EH (cell line): ENCODE results near the gene IL1RN.

ENCODE experiments used
- DNase-seq: peaks from one replicate; pipeline ENCODE4 v3.0.0-alpha.2; 2015; ENCODE audit warnings: low read depth

The IL1RN gene

GRCh38 chr2:113127646-113128570, 510 bp downstream of the IL1RN start:
- DNase-seq: no peak

DNA sequence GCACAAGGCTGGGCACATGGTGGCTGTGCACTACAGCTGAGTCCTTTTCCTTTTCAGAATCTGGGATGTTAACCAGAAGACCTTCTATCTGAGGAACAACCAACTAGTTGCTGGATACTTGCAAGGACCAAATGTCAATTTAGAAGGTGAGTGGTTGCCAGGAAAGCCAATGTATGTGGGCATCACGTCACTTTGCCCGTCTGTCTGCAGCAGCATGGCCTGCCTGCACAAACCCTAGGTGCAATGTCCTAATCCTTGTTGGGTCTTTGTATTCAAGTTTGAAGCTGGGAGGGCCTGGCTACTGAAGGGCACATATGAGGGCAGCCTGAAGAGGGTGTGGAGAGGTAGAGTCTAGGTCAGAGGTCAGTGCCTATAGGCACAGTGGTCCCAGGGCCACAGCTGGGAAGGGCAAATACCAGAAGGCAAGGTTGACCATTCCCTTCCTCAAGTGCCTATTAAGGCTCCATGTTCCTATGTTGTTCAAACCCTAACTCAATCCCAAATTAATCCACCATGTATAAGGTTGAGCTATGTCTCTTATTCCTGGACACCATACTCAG, 2.2 kb downstream of the IL1RN start:
- no peak for DNase-seq

GRCh38 chr2:113131352-113132185, 4.2 kb downstream of the IL1RN start:
- no peak for DNase-seq

DNA sequence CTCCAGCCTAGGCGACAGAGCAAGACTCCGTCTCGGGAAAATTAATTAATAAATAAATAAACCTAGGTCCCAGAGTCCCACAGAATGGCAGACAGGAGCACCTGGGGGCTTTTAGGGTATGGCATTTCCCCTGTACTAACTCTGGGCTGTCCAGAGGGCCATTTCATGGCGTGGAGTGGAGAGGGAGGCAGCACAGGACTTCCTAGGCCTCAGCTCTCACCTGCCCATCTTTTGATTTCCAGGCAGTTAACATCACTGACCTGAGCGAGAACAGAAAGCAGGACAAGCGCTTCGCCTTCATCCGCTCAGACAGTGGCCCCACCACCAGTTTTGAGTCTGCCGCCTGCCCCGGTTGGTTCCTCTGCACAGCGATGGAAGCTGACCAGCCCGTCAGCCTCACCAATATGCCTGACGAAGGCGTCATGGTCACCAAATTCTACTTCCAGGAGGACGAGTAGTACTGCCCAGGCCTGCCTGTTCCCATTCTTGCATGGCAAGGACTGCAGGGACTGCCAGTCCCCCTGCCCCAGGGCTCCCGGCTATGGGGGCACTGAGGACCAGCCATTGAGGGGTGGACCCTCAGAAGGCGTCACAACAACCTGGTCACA, 5.1 kb downstream of the IL1RN start:
- DNase-seq: no peak

GRCh38 chr2:113133704-113134598, 6.6 kb downstream of the IL1RN start:
- no peak for DNase-seq

- DNase-seq: no peak
Measured at GRCh38 chr2:113134717-113135116, 7.3 kb downstream of the IL1RN start.

DNA sequence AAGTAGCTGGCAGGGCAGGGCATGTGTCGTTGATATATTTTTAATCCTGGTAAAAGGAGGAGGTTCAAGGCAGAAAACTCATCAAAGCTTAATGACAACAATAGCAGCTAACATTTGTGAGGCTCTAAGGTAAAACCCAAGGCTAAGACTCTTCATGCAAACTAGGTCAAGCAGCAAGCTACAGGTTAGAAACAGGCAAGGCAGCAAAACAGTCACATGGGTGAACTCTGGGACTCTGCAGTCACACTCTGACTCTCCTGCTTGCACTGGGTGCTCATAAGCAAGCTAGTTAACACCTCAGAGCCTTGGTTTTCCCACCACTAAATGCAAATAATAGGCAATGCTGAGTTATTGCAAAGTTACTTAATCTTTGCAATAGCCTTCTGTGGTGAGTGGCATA, 7.9 kb downstream of the IL1RN start:
- no peak for DNase-seq

- peak; percentile 55 for DNase-seq
Measured at GRCh38 chr2:113136828-113137775, 9.7 kb downstream of the IL1RN start.

GRCh38 chr2:113137827-113138226, 10.4 kb downstream of the IL1RN start:
- no peak for DNase-seq

- peak; percentile 67 for DNase-seq
Measured at GRCh38 chr2:113138428-113139322, 11.3 kb downstream of the IL1RN start.

GRCh38 chr2:113141451-113141850, 14.1 kb downstream of the IL1RN start:
- no peak for DNase-seq

DNA sequence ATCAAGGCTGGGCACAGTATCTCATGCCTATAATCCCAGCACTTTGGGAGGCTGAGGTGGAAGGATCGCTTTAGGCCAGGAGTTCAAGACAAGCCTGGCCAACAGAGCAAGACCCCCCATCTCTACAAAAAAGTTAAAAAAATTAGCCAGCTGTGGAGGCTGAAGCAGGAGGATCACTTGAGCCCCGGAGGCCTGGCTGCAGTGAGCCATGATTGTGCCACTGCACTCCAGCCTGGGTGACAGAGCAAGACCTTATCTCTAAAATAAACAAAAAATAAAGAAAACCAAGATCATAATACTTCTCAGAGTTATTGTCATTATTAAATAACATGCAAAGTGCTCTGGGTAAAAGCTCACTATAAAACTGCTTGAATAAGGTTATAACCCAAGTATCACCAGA, 14.9 kb downstream of the IL1RN start:
- no peak for DNase-seq

- DNase-seq: no peak
Measured at GRCh38 chr2:113144259-113144658, 16.9 kb downstream of the IL1RN start.

DNA sequence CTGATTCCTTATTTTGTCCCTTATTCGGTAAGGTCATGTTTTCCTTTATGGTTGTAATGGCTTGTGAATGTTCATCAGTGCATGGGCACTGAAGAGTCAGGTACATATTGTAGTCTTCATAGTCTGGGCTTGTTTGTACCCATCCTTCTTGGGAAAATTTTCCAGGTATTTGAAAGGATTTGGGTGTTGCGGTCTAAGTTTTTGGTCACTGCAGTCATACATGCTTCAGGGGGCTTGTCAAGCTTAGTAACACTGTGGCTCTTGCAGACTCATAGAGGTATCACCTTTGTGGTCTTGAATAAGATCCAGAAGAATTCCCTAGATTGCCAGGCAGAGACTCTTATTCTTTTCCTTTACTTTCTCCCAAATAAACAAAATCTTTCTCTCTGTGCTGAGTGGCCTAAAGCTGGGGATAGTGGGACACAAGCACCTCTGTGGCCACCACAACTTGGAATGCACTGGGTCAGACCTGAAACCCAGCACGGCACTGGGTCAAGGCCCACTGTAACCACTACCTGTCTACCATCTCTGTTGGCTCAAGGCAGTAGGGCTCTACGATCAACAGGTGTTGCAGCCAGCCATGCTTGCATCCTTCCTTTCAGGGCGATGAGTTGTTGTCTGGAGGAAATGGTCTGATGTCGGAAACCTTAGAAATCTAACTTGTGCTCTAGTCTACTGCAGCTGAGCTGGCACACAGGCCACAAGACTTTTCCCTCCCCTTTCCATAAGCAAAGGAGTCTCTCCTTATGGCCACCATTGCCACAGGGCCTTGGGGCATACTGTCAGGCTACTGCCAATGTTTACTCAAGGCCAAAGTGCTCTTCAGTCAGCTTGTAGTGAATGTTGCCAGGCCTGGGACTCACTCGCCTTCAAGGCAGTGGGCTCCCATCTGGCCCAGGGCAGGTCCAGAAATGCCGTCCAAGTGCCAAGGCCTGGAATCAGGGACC, 21.5 kb downstream of the IL1RN start:
- no peak for DNase-seq

DNA sequence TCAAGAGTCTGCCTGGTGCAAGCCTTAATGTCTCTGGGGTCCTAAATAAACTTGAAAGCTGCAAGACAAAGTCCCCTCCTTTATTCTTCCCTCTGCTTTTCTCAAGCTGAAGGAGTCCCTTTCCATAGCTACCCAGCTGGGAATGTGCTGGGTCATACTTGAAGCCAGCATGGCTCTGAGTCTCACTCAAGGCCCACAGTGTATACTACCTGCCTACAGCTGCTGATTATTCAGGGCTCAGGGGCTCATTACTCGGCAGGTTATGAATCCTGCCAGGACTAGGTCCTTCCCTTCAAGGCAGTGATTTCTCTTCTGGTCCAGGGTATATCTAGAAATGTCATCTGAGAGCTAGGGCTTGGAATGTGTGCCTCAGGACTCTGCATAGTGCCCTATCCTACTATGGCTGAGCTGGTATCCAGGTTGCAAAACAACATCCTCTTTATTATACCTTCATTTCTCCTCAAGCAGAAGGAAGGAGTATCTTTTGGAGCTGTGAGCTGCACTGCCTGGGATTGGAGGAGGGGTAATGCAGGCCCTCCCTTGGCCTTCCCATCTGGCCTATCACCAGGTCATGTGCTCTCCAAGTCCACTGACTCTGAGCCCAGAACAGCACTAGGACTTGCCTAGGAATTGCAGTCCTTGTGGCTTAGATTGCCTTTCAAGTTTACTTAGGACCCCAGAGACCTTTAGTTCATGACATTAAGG, 22.3 kb downstream of the IL1RN start:
- DNase-seq: no peak

GRCh38 chr2:113150258-113150601, 22.8 kb downstream of the IL1RN start:
- no peak for DNase-seq

DNA sequence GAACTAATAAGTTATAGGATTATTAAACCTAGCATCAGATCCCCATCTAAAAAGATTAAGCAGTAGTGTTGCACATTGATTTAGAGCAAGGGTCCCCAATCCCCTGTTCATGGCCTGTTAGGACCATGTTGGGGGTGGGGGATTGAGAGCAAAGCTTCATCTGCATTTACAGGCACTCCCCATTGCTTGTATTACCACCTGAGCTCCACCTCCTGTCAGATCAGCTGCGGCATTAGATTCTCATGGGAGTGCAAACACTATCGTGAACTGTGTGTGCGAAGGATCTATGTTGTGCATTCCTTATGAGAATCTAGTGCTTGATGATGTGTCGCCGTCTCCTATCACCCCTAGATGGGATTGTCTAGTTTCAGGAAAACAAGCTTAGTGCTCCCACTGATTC, 27.9 kb downstream of the IL1RN start:
- DNase-seq: no peak
